Measurements from ENCODE around the gene CAMTA1.

The CAMTA1 gene

DNA sequence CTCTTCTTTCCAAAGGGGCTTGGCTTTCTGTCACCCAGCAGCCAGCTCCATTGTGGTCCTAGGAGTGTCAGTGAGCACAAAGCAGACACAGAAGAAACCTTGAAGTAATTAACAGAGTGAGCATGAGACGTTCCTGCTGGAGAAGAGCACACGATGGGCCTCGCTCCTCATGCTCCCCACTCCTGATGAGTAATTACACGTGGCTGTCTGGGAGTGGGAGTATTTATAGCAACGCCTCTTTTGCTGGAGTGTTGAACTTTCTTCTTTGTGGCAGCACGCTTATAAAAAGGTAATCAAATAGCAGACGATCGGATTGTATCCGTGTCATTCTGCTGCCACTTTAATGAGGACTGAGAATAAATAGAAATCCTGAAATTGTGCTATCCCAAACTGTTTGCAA, 185.8 kb downstream of the CAMTA1 start:
- no peak for DNase-seq (ENCODE audit: low read depth in 2 of 3, low spot score in 2 of 3)

DNA sequence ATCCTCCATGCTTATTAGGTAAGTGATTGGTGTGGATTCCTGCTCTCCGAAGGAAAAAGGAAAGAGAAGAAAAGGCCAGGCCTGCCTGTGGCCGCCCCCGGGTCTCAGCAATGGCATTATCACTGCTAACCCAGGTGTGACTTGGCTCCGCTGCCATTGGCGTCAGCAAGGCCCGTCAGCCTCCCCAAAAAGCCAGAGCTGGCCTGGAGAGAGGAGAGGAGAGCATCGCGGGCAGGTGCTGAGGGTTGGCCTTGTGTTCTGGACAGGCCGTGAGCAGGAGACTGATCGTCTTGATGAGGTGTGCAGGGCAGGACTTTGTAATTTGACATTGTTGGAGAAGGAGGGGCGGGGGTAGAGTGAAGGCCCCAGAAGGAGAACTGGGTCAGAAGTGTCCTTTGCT, 186.4 kb downstream of the CAMTA1 start:
- DNase-seq (ENCODE audit: low read depth in 2 of 3, low spot score in 2 of 3) = no peak

DNA sequence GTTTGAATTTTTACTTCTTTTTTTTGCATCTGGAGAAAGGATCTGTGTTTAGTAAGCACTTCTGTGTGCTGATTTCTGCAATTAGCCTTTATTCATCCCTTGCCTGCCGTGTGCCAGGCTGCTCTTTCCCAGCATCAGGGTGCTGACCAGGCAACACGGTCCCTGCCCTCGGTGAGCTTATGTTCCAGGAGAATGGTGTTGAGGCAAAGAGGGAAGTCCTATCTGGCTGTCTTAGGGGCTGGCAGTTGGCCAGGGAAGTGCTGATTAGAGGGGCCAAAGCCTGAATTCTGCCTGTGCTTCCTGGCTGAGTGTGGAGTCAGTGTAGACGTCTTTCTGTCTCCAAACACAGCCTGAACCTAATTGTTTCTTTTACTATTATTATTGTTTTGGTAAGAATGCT, 187.1 kb downstream of the CAMTA1 start:
- no peak for DNase-seq (ENCODE audit: low read depth in 2 of 3, low spot score in 2 of 3)

DNA sequence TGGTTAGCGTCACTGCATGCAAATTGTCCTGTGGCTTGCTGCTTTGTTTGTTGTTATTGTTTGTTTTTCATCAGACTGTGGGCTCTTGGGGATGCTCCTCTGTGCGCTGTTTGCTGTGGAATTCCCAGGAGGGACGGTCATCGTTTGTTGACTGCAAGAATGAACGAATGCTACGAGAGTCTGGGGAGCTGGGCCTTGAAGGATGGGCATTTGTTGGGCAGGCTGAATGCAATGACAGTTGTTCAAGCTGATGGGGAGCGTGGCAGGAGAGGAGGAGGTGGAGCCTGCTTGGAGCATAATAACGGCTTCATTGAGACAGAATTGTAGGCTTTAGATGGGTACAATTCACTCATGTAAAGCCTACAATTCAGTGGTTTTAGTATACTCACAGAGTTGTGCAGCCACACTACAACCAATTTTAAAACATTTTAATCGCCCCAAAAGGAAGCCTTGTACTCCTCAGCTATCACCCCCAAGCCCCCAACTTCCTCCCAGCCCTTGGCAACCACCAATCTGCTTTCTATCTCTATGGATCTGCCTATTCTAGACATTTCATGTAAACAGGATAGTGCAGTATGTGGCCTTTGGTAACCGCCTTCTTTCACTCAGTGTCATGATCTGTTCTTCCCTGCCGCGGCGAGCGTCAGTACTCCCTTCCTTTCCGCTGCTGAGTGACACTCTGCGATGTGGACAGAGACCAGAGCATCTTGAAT, 190.2 kb downstream of the CAMTA1 start:
- DNase-seq (ENCODE audit: low read depth in 2 of 3, low spot score in 2 of 3) = no peak

DNA sequence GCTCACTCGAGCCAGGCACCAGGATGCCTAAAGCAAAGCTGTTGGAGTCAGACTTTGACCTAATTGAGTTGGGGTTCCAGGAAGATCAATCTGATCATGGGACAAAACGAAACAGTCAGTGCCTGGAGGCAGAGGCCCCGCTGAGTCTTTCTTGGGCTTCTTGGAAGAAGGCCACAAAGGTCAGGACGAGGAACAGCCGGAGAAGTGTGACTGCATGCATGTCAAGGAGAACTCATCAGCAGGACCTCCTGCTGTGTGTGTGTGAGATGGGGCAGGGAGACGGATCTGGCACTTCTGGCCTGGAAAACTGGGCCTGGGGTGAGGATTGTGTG, 190.8 kb downstream of the CAMTA1 start:
- DNase-seq (ENCODE audit: low read depth in 2 of 3, low spot score in 2 of 3) = no peak

DNA sequence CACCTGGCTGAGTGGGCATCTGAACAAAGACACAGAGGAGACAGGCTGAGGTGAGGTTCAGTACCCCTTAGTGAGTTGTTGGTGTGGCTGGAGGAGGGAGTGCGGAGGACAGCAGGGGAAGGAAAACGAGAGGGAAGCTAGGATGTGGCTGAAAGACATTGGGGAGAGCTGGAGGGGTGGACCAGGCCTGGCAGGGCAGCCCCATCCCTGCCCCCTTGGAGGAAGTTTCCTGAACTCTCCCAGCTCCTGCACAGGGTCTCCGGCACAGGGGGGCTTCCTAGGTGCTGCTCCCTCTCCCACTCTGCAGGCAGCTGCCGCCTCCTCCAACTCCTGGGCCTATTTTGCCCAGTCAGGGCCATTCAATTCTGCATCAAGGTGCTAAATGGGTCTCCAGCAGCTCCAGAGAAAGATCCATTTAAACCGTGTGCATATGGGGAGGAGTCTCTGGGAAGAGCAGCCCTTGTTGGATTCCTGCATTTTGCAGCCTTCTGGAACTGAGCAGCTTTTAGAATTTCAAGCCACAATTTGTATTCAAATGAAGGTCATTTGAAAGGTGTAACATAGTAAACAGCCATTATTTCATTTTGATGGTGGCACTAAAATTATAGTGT, 193.9 kb downstream of the CAMTA1 start:
- DNase-seq (ENCODE audit: low read depth in 2 of 3, low spot score in 2 of 3) = no peak

DNA sequence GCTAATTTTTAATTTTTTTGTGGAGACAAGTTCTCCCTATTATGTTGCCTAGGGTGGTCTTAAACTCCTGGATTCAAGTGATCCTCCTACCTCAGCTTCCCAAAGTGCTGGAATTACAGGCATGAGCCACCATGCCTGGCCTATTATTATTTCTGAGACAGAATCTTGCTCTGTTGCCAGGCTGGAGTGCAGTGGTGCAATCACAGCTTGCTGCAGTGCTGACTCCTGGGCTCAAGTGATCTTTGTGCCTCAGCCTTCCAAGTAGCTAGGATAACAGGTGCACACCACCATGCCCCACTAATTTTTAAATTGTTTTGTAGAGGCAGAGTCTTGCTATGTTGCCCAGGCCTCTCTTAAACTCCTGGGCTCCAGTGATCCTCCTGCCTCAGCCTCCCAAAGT, 196.3 kb downstream of the CAMTA1 start:
- no peak for DNase-seq (ENCODE audit: low read depth in 2 of 3, low spot score in 2 of 3)

DNA sequence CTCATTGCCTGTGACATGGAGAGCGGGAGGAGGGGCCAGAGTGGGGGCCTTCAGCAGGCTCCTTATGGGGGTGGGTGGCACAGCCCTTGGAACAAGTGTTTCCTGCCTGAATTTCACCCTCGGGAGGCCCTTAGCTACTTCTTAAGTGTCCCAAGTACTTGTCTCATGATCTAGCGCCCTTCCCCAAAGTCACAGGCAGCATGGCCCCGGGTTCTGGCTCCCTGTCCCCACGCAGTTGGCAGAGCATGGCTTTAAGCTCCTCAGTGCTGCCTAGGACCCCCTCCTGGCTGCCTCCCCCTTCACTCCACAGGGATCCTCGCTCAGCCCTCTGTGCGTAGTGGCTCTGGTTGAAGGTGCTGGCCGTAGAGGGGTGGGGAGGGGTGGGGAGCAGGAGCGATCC, 197.2 kb downstream of the CAMTA1 start:
- no peak for DNase-seq (ENCODE audit: low read depth in 2 of 3, low spot score in 2 of 3)

DNA sequence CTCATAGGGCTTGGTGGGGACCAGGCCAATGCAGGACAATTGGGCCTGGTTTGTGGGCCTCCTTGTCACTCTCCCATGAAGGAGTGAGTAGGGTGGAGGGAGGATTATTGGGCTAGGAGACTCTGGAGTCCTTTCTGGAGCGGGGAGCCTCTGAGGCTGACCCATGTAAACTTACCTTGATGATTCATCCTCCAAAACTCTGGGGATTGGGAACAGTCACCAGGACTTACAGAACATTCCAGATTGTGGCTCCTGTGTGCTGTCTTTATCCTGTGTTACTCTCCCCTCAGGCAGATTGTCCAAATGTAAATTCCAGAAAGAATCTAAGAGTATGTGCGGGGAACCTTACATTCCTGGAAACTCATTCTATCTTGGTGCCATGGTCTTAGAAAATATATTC, 197.6 kb downstream of the CAMTA1 start:
- no peak for DNase-seq (ENCODE audit: low read depth in 2 of 3, low spot score in 2 of 3)

DNA sequence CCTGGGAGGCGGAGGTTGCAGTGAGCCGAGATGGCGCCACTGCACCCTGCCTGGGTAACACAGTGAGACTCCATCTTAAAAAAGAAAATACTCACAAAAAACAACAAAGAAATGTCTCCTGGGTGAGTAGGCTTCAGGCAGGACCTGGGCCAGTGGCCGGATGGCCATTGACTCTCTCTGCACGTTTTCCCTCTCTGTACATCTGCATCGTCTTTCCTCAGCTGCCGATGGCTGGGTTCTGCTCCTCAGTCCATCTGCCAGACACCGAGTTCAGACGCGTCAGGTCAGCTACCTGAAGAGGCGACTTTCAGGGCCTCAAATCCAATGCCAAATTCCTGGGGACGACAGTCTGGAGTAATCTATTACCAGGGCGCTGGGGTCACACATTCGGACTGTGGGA, 199.3 kb downstream of the CAMTA1 start:
- no peak for DNase-seq (ENCODE audit: low read depth in 2 of 3, low spot score in 2 of 3)

DNA sequence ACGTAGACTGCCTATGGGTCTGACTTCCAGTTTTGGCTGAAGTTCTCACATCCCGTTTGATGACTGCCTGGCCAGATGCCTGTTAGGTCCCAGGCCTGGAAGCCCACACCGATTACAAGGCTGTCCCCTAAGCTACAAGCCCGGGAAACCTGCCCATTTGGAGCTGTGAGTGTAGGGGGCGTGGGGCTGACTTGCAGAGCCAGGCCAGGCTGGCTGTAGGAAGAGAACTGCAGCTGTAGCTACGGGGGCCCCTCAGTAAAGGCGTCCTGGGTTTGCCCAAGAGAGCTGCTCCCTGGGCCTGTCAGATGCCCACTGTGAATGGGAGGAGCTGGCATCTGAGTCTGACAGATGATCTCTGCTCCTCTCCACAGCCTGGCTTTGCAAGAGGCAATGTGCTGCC, 199.7 kb downstream of the CAMTA1 start:
- no peak for DNase-seq (ENCODE audit: low read depth in 2 of 3, low spot score in 2 of 3)

DNA sequence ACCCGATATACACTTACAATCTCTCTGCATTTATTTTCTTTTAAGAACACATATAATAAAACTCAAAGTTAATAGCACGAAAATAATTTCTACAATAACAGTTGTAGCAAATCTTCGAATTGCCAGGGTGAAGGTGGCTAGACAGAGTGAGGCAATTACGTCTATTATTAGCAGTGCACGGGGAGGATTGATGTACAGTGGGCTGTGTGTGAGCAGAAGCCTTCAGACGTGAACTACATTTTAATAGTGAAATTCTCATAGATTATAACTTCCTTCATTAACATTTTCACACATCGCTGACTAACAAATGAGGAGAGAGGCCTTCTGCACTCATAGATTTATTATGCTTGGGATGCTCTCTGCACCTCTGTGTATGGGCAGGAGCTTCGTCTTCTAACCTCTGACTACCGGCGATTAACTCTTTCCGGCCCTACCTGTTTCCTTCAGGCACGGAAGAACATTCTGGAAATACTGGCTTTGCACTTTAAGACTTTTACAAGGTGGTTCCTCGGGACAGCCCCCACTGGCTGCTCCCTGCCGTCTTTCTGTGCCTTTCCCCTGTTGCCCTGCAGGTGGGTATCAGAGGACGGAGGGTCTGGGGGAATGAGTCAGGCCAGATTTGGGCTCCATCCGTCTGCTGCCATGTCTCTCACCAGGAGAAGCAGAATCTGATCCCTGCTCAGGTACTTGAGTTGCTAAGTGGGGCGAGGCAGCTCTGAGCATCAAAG, 200.5 kb downstream of the CAMTA1 start:
- DNase-seq (ENCODE audit: low read depth in 2 of 3, low spot score in 2 of 3) = no peak

DNA sequence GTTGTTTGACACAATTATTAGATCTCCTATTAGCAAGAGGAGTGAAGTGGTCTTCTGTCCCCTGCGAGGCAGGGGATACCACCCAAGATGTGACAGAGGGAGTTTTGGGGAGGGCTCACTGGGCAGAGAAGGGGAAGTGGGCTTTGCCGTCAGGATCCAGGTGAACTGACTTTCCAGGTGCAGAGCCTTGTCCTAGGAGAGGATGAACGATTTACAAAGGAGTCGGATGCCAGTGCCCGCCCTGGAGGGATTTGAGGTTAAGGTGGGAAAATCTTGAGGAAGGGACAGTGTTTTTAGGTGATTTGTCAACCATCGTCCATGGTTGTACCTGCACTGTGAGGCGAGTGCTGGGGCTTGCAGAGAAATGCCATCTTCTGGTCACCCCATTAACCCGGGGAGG, 201.0 kb downstream of the CAMTA1 start:
- DNase-seq (ENCODE audit: low read depth in 2 of 3, low spot score in 2 of 3) = no peak

DNA sequence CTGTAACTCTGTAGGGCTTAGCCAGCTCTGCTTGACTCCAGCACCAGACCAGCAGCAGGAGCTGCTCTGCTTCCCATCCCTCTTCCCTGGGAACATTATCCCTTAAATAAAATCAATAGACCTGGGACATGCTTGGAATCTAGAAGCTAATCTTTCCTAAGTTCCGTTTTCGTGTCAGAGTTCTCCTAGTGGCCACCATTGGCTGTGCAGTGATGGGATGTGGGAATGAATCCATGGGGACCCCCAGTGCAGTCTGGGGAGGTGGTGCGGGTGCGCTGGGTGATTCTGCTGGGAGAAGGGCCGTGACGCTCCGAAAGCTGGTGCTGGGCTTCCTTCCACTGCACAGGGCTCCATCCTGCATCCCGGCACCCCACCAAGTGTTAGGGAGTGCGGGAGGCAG, 202.7 kb downstream of the CAMTA1 start:
- DNase-seq (ENCODE audit: low read depth in 2 of 3, low spot score in 2 of 3) = no peak

DNA sequence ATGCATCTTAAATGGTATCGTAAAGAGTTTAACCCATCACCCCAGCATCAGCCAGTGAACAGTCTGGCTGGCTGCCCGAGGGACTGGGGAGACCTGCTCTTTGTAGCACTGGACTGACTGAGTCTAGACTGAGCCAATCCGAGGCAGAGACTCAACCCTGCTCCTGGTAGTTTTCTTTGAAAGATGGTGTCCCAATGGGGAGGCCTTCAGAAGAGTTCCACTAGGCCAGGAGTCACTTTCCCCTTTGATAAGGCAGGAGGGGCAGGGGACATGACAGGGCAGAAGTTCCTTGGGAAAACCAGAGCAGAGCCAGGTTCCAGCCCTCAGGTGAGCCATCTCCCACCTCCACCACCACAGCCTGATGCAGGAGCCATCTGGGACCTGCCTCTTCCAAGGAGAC, 203.5 kb downstream of the CAMTA1 start:
- DNase-seq (ENCODE audit: low read depth in 2 of 3, low spot score in 2 of 3) = no peak

DNA sequence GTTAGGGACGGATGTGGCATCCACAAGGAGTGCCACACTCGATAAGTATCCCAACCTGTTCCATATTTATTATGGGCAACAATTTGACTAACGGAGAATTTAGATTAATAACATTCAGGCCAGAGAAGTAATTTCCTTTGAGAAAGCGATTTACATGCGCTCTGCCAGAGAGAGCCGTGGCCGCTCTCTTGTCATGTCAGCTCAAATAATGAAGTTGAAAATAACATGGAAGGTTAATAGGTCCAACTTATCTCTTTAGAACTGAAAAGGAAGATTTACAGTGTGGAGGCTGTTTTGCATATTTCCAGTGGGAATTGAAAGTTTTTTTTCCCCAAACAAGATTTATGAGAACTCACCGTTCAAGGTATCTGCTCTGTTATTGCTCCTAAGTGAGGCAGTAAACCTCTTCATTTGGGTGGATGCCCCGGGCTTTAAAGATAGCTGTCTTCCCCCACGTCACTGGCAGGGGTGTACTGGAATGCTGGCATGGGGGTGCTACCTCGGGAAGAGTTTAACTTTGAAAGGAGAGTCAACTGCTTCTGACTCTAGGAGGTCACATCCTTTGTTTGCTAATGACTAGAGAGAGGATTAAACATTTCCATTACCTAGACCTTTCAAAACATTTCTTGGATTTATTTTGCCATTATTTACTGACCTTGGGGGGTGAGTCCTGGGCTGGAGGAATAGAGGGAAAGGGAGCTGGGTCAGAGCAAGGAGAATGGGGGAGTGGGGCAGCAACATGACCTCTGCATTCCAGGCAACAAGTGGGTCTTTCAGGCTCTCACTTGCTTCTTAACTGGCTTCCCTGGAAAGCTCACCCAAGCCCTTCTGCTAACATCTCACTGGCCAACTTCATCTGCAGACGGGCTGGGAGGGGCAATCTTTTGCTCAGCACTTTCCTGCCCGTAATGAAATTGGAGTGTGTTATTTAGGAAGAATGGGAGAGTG, 204.2 kb downstream of the CAMTA1 start:
- DNase-seq (ENCODE audit: low read depth in 2 of 3, low spot score in 2 of 3) = no peak

DNA sequence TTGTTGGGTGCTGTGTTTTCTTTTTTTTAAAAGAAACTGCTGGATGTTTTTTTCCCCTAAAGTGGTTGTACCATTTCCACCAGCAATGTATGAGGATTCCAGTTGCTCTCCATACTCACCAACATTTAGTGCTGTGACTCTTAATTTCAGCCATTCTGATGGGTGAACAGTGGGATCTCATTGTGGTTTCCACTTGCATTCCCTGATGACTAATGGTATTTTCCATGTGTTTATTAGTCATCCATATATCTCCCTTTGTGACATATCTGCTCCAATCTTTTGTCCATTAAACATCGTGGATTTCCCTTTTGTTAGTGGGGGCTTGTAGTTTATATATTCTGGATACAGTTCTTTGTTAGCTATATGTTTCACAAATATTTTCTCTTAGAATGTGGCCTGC, 206.0 kb downstream of the CAMTA1 start:
- no peak for DNase-seq (ENCODE audit: low read depth in 2 of 3, low spot score in 2 of 3)

DNA sequence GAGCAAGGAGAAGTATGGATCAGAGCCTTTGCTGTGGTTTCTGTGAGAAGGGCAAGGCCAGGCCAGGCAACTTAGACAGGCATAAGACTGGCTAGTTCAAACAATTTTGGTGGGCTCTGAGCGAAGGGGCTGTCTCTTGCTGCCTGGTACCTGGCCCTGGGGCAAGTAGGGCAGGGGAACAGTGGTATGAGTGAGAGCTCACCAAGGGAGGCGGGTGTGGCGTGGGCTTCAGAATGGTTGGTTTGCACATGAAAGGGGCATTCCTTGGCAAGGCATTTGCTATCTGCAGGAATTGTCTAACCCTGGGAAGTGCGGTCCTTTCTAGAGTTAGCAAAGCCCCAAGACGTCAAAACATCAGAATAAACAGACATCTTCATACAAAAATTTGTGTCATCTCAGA, 210.5 kb downstream of the CAMTA1 start:
- no peak for DNase-seq (ENCODE audit: low read depth in 2 of 3, low spot score in 2 of 3)

DNA sequence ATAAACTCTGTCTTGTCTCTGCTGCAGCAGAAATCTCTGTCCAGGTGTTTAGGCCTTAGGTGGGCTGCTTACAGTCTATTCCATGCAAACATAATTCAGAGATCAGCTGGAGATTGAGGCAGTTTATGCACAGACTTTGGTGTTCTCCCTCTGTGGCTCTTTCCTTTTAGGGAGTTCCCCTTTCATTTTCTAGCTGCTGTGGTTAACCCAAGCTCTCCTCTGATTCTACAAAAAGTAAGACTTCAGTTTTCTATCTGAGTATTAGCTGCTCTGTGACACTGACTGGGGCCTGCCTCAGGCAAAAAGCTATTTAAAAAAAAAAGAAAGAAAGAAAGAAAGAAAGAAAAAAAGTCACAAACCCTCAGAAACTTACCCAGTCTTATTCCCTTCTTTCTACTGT, 211.1 kb downstream of the CAMTA1 start:
- no peak for DNase-seq (ENCODE audit: low read depth in 2 of 3, low spot score in 2 of 3)

DNA sequence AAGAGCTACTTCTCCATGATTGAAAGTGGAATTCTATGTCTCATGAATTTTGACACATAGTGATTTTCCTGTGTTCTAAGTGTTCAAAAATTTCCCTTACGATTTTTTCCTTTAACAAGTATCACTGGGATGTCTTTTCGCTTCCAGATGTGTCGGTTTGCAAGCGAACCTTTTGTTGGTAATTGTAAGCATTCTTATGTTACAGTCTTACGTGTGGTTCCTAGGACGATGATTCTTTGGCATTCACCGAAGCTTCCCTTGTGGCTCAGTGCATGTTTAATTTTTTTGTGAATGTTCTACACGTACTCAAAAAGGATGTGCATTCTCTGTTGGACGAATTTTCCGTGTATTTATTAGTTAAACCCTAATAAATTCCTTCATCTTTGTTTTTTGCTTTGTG, 211.6 kb downstream of the CAMTA1 start:
- no peak for DNase-seq (ENCODE audit: low read depth in 2 of 3, low spot score in 2 of 3)

DNA sequence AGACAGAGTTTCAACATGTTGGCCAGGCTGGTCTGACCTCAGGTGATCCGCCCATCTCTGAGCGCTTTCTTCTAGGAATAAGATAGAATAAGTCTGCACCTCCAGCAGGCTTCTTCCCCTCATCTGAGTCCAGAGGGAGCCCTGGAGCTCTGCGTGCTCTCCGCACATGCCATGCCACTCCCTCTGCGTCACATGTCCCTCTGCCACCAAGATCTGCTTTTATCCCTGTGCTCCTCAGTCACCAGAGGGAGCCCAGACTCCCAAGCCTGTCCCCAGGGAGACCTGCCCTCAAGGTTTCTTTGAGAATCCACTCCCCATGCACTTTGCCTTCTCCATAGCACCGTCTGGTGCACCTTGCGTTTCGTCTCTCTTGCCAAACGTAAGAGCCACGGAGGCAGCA, 213.0 kb downstream of the CAMTA1 start:
- no peak for DNase-seq (ENCODE audit: low read depth in 2 of 3, low spot score in 2 of 3)

DNA sequence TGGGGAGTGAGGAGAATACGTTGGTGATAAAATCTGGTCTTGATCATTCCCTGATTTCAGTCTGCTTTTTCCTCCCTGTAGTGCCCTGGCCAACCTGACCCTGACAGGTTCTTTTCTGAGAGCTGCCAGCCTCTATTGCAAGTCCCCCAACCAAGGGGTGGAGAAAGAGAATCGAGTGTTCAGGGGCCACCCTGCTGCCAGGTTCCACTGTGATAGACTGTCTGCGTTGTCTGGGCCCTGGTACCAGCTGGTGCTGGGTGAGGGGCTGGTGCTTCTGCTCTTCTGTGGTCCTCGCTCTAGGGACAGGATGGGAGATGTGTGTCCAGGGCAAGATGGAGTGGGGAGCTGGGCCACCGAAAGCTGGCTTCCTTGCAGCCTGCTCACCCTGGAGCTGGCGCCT, 214.6 kb downstream of the CAMTA1 start:
- DNase-seq (ENCODE audit: low read depth in 2 of 3, low spot score in 2 of 3) = no peak
